ENCODE results near the gene FARS2. TPM values are rescaled to one million over a fixed set of nuclear protein-coding genes. Genes with fewer than 3 reads are reported as not detected.

FARS2 gene
- total RNA-seq, 4 donors from 2014 or later, result 2.6 to 21.9 (median 15.0) TPM

GRCh38 chr6:5605937-5606336 is 344.6 kb downstream of the FARS2 start:
- Histone ChIP-seq H3K27ac (no peak overlapping the region), H3K27me3 (no peaks in the 10 kb centered on the region), H3K4me3 (no peak overlapping the region), H3K4me1 (no peaks in the 10 kb centered on the region), H3K9me3 (no peaks in the 10 kb centered on the region), H3K36me3 (no peaks in the 10 kb centered on the region)
- in situ Hi-C loops (cut with MboI; ENCODE audit: low pct_ligation_motif_present in 1 of 4, low pct_unique_long_range_greater_than_20kb in 1 of 4, low sequenced_read_pairs in 3 of 4) (no loop called here), intact Hi-C loops (cut with DNase I; ENCODE audit: low total_unique reads) (no loop called here)
- 88 to 92% methylated on average over 5 of the region's 5 CpGs for WGBS, 2 donors (ENCODE audit: low coverage in 1 of 2)
- no peak for DNase-seq
- TF ChIP-seq POLR2AphosphoS5 (IDR thresholded peaks at IDR 0.05), result no peak

- no peak overlapping the region for H3K27ac ChIP-seq
- DNase-seq, result no peak
- no peaks in the 10 kb centered on the region for H3K4me1 ChIP-seq
- H3K9me3 ChIP-seq, result no peaks in the 10 kb centered on the region
- TF ChIP-seq EP300 (IDR thresholded peaks at IDR 0.05; ENCODE audit: low read depth), result no peak
- no peak for TF ChIP-seq POLR2A (IDR thresholded peaks at IDR 0.05)
- TF ChIP-seq POLR2AphosphoS5 (IDR thresholded peaks at IDR 0.05), result no peak
- TF ChIP-seq, protein P1, sequence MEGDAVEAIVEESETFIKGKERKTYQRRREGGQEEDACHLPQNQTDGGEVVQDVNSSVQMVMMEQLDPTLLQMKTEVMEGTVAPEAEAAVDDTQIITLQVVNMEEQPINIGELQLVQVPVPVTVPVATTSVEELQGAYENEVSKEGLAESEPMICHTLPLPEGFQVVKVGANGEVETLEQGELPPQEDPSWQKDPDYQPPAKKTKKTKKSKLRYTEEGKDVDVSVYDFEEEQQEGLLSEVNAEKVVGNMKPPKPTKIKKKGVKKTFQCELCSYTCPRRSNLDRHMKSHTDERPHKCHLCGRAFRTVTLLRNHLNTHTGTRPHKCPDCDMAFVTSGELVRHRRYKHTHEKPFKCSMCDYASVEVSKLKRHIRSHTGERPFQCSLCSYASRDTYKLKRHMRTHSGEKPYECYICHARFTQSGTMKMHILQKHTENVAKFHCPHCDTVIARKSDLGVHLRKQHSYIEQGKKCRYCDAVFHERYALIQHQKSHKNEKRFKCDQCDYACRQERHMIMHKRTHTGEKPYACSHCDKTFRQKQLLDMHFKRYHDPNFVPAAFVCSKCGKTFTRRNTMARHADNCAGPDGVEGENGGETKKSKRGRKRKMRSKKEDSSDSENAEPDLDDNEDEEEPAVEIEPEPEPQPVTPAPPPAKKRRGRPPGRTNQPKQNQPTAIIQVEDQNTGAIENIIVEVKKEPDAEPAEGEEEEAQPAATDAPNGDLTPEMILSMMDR (IDR thresholded peaks at IDR 0.05), result no peak
- H3K36me3 ChIP-seq, result no peaks in the 10 kb centered on the region
- no peaks in the 10 kb centered on the region for H3K27me3 ChIP-seq
- intact Hi-C loops (cut with DNase I; ENCODE audit: low total_unique reads), result no loop called here
- H3K4me3 ChIP-seq, result no peak overlapping the region
- in situ Hi-C loops (cut with MboI; ENCODE audit: low pct_ligation_motif_present in 1 of 4, low pct_unique_long_range_greater_than_20kb in 1 of 4, low sequenced_read_pairs in 3 of 4), result no loop called here
- 84 to 90% methylated on average over 2 to 4 of the region's 4 CpGs for WGBS, 2 donors (ENCODE audit: low coverage in 1 of 2)
Measured at GRCh38 chr6:5606546-5606945, 345.2 kb downstream of the FARS2 start.

DNA sequence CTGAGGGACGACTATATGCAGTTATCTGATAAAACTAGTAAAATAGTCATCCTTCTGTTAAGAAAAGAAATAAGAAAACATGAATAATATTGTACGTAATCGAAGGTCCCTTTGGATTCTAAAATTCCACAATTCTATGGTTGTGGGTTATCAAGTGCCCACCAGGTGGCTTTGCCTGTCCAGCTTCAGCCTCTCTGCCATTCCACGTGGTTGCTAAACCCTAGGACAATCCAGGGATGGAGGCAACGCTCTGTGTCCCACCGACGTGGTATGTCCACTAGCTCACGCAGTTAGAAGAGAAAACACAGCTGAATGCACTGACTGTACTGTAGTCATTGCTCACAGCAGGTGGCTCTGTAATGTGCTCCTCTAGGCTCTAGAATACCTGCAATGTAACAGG is 349.3 kb downstream of the FARS2 start:
- TF ChIP-seq, protein P1 (IDR thresholded peaks at IDR 0.05), result no peak
- 92% methylated on average over 3 to 8 of the region's 8 CpGs for WGBS, 2 donors (ENCODE audit: low coverage in 1 of 2)
- intact Hi-C loops (cut with DNase I; ENCODE audit: low total_unique reads) (no loop called here), in situ Hi-C loops (cut with MboI; ENCODE audit: low pct_ligation_motif_present in 1 of 4, low pct_unique_long_range_greater_than_20kb in 1 of 4, low sequenced_read_pairs in 3 of 4) (no loop called here)
- Histone ChIP-seq H3K4me1 (no peaks in the 10 kb centered on the region), H3K36me3 (no peaks in the 10 kb centered on the region), H3K27ac (no peak overlapping the region), H3K9me3 (no peaks in the 10 kb centered on the region), H3K27me3 (no peaks in the 10 kb centered on the region), H3K4me3 (no peak overlapping the region)
- no peak for DNase-seq

DNA sequence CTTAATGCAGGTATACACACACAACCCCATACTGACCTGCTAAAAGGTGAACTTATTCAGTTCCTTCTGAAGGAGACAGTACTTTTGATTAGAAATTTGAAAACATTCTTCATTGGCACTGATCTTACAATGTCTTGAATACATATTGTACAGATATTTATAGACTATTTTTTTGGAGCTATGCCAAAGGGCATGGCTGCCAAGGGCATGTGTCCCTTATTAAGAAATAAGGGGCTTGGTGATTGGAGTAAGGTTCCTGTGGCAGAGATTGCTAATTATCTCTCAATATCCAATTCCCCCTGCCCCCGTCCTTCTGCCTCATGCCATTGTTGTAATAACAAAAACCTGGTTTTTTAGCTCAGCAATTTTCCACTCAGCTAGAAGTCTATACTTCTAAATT is 355.9 kb downstream of the FARS2 start:
- H3K27ac ChIP-seq, result no peak overlapping the region
- H3K36me3 ChIP-seq, result no peaks in the 10 kb centered on the region
- H3K9me3 ChIP-seq, result no peaks in the 10 kb centered on the region
- WGBS, 2 donors (ENCODE audit: low coverage in 1 of 2), result 90% methylated on average over 1 of the region's 1 CpG
- no peaks in the 10 kb centered on the region for H3K27me3 ChIP-seq
- DNase-seq, result no peak
- no peak overlapping the region for H3K4me3 ChIP-seq
- TF ChIP-seq POLR2AphosphoS5 (IDR thresholded peaks at IDR 0.05), result no peak
- TF ChIP-seq, protein P1 (IDR thresholded peaks at IDR 0.05), result no peak
- TF ChIP-seq EP300 (IDR thresholded peaks at IDR 0.05; ENCODE audit: low read depth), result no peak
- no peak for TF ChIP-seq POLR2A (IDR thresholded peaks at IDR 0.05)
- no peaks in the 10 kb centered on the region for H3K4me1 ChIP-seq
- intact Hi-C loops (cut with DNase I; ENCODE audit: low total_unique reads), result no loop called here
- in situ Hi-C loops (cut with MboI; ENCODE audit: low pct_ligation_motif_present in 1 of 4, low pct_unique_long_range_greater_than_20kb in 1 of 4, low sequenced_read_pairs in 3 of 4), result no loop called here

GRCh38 chr6:5619249-5619648 is 357.9 kb downstream of the FARS2 start:
- H3K36me3 ChIP-seq, result no peaks in the 10 kb centered on the region

More at GRCh38 chr6:5619249-5619648, 357.9 kb downstream of the FARS2 start:
- Histone ChIP-seq H3K4me1 (no peaks in the 10 kb centered on the region), H3K4me3 (no peak overlapping the region), H3K27me3 (no peaks in the 10 kb centered on the region), H3K9me3 (no peaks in the 10 kb centered on the region), H3K27ac (no peak overlapping the region)
- WGBS, 2 donors (ENCODE audit: low coverage in 1 of 2), result 76% methylated on average over 3 of the region's 3 CpGs; no CpG with 5 or more reads in 1 of the 2 donors
- intact Hi-C loops (cut with DNase I; ENCODE audit: low total_unique reads) (no loop called here), in situ Hi-C loops (cut with MboI; ENCODE audit: low pct_ligation_motif_present in 1 of 4, low pct_unique_long_range_greater_than_20kb in 1 of 4, low sequenced_read_pairs in 3 of 4) (no loop called here)
- no peak for DNase-seq
- TF ChIP-seq, protein P1 (IDR thresholded peaks at IDR 0.05), result no peak
- TF ChIP-seq POLR2A (IDR thresholded peaks at IDR 0.05) (no peak), POLR2AphosphoS5 (IDR thresholded peaks at IDR 0.05) (no peak), EP300 (IDR thresholded peaks at IDR 0.05; ENCODE audit: low read depth) (no peak)

Data from transverse colon (tissue), 4 donors.